HCT116 (cell line): ENCODE results near the gene SDF4. TPM values are rescaled to one million over a fixed set of nuclear protein-coding genes. Genes with fewer than 3 reads are reported as not detected.

ENCODE experiments used
- ATAC-seq: fragments of 200-7000 bp; cut with Tn5 transposase; 2 replicates; pipeline ENCODE4 v1.9.1; 2020; ENCODE audit warnings: mild to moderate bottlenecking, moderate library complexity
- BruUV-seq: library from RNA; stranded (reverse); fragments of 400-500 nt; replicated peaks from 2 replicates; lab custom pipeline; 2021; lab: Mats Ljungman, UMichigan
- CTCF ChIA-PET: fragments of 300-600 bp; sonication (Branson Sonifier 250); formaldehyde crosslinking; loops from one replicate; lab custom pipeline; 2021; ENCODE audit warnings: antibody characterized with exemption; lab: Charles Lee
- POLR2A ChIA-PET: fragments of 300-600, 350-600 bp; sonication (Branson Sonifier 250); formaldehyde crosslinking; loops from one replicate; lab custom pipeline; 2021; ENCODE audit warnings: antibody characterized with exemption; lab: Charles Lee
- RAD21 ChIA-PET, 2 experiments: fragments of 300-600 bp; sonication (Branson Sonifier 250); formaldehyde crosslinking; loops; one replicate each; lab custom pipeline; 2023; ENCODE audit warnings: low total read pairs in 2 of 2; ENCODE audit not compliant: uncharacterized antibody in 2 of 2, unreplicated experiment in 2 of 2, low non-redundant PET in 1 of 2; lab: Charles Lee
- DNase-seq: peaks from one replicate; pipeline ENCODE4 v3.0.0-alpha.2; 2010; ENCODE audit warnings: low read depth, low spot score
- H2AFZ ChIP-seq: fragments of 200-600 bp; shearing (Covaris generic), sonication (generic); 2 replicates; pipeline ENCODE4 v1.6.1; 2017; ENCODE audit warnings: low read depth, mixed run types, mixed read lengths, antibody characterized with exemption, low read length; ENCODE audit not compliant: poor library complexity, severe bottlenecking
- H3K27ac ChIP-seq: 2 replicates; pipeline ENCODE4 v1.5.1; 2012; ENCODE audit warnings: low read depth, low read length
- H3K27me3 ChIP-seq: fragments of 200-600 bp; sonication (generic); 2 replicates; pipeline ENCODE4 v1.6.1; 2016; ENCODE audit warnings: mixed run types, low read length, mixed read lengths; ENCODE audit not compliant: insufficient read depth
- H3K36me3 ChIP-seq, 2 experiments: fragments of 200-500 bp in 1 of 2; fragments of 200-600 bp in 1 of 2; sonication (Bioruptor generic) in 1 of 2; sonication (generic) in 1 of 2; 2 replicates each; pipeline versions ENCODE4 v1.5.1 to v1.6.1; 2014 to 2016; ENCODE audit warnings: low read length in 2 of 2, inconsistent platforms in 1 of 2, mixed read lengths in 1 of 2, mixed run types in 1 of 2; ENCODE audit not compliant: insufficient read depth in 2 of 2, control insufficient read depth in 1 of 2
- H3K4me1 ChIP-seq, 2 experiments: fragments of 200-600 bp in 1 of 2; sonication (generic) in 1 of 2; 2 replicates each; pipeline versions ENCODE4 v1.5.1 to v1.6.1; 2012 to 2017; ENCODE audit warnings: low read length in 2 of 2, inconsistent platforms in 1 of 2, mild to moderate bottlenecking in 1 of 2, mixed read lengths in 1 of 2, mixed run types in 1 of 2, moderate library complexity in 1 of 2; ENCODE audit not compliant: insufficient read depth in 2 of 2, control insufficient read depth in 1 of 2
- H3K4me2 ChIP-seq: fragments of 200-600 bp; sonication (generic); 2 replicates; pipeline ENCODE4 v1.6.1; 2017; ENCODE audit warnings: mixed run types, low read length, mixed read lengths
- H3K4me3 ChIP-seq, 2 experiments: fragments of 200-600 bp in 1 of 2; sonication (generic) in 1 of 2; replicated peaks in 1 of 2; 2 replicates each; pipeline ENCODE4 v1.5.1; 2011 to 2016; ENCODE audit warnings: low read length in 2 of 2, control low read depth in 1 of 2, low read depth in 1 of 2, mild to moderate bottlenecking in 1 of 2, mixed read lengths in 1 of 2, mixed run types in 1 of 2
- H3K79me2 ChIP-seq: fragments of 200-600 bp; sonication (generic); 2 replicates; pipeline ENCODE4 v1.6.1; 2017; ENCODE audit warnings: mild to moderate bottlenecking, mixed run types, low read length, moderate library complexity, mixed read lengths; ENCODE audit not compliant: insufficient read depth
- H3K9ac ChIP-seq: fragments of 200-600 bp; sonication (generic); 2 replicates; pipeline ENCODE4 v1.6.1; 2016; ENCODE audit warnings: low read length, mixed read lengths
- H3K9me2 ChIP-seq: fragments of 200-600 bp; sonication (generic), shearing (Covaris generic); 2 replicates; pipeline ENCODE4 v1.6.1; 2017; ENCODE audit warnings: mixed run types, mild to moderate bottlenecking, moderate library complexity; ENCODE audit not compliant: insufficient read depth
- H3K9me3 ChIP-seq, 2 experiments: fragments of 200-500 bp in 1 of 2; fragments of 200-600 bp in 1 of 2; sonication (Bioruptor generic) in 1 of 2; sonication (generic) in 1 of 2; 2 replicates each; pipeline ENCODE4 v1.6.1; 2014 to 2017; ENCODE audit warnings: low read length in 2 of 2, mixed read lengths in 2 of 2, inconsistent platforms in 1 of 2, low read depth in 1 of 2, mild to moderate bottlenecking in 1 of 2, mixed run types in 1 of 2, moderate library complexity in 1 of 2; ENCODE audit not compliant: control insufficient read depth in 1 of 2, insufficient read depth in 1 of 2
- H4K20me1 ChIP-seq: fragments of 200-600 bp; sonication (generic), shearing (Covaris generic); 2 replicates; pipeline ENCODE4 v1.6.1; 2017; ENCODE audit warnings: mixed run types, mild to moderate bottlenecking, moderate library complexity; ENCODE audit not compliant: insufficient read depth
- EGR1 ChIP-seq: IDR thresholded peaks from 2 replicates; pipeline ENCODE4 v1.6.1; 2012; ENCODE audit warnings: low read depth
- FOSL1 ChIP-seq: IDR thresholded peaks from 2 replicates; pipeline ENCODE4 v1.6.1; 2012; ENCODE audit warnings: low read depth
- RAD21 ChIP-seq: IDR thresholded peaks from 2 replicates; pipeline ENCODE4 v1.6.1; 2012; ENCODE audit warnings: low read depth, mild to moderate bottlenecking
- TCF7L2 ChIP-seq: IDR thresholded peaks from 2 replicates; pipeline ENCODE4 v1.7.0; 2011; ENCODE audit warnings: borderline replicate concordance, inconsistent platforms; ENCODE audit not compliant: insufficient read depth, insufficient read length; ENCODE audit errors: extremely low read depth
- intact Hi-C: fragments of 100-400 bp; cut with micrococcal nuclease; formaldehyde crosslinking; loops from 2 replicates; pipeline ENCODE4 v1.10.0; 2022
- total RNA-seq: library from RNA; stranded (reverse); gene quantifications from one replicate; pipeline ENCODE4 v1.2.1, GENCODE V29; 2021; ENCODE audit not compliant: unreplicated experiment
- TF ChIP-seq, protein P1 (sequence below), 3 experiments: fragments of 200-600 bp in 1 of 3; sonication (generic) in 1 of 3; IDR thresholded peaks in 2 of 3; conservative IDR thresholded peaks in 1 of 3; 2 replicates each; pipeline ENCODE4 v1.5.1; 2012 to 2017; ENCODE audit warnings: low read depth in 2 of 3, low read length in 2 of 3, antibody characterized with exemption in 1 of 3, borderline replicate concordance in 1 of 3, control low read depth in 1 of 3, mild to moderate bottlenecking in 1 of 3, mixed read lengths in 1 of 3, mixed run types in 1 of 3, moderate library complexity in 1 of 3; ENCODE audit not compliant: insufficient read depth in 1 of 3
- TF ChIP-seq, protein P2 (sequence below): IDR thresholded peaks from 2 replicates; pipeline ENCODE4 v1.6.1; 2012

Gene SDF4
- total RNA-seq, 1 experiment from 2014 or later, result 133 TPM

DNA sequence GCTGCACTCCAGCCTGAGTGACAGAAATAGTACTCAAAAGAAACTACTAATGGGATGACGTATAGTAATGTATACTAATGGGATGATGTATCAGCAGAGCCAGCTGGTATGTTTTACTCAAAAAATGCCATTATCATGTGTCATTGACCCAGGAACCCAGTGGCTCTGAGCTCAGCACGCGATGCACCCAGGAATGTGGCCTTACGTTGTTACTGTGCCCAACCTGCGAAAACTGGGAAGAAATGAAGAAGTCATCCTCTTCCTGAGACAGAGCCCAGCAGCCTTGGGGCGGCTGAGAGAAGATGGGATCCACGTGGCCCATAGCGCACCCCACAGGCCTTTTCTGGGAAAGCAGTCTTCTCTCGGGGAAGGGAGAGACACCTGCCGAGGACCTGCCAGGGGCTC, 33.1 kb upstream of the SDF4 start:
- Histone ChIP-seq H2AFZ (no peak overlapping the region), H3K4me3 (no peak overlapping the region), H3K27me3 (no peaks in the 10 kb centered on the region), H3K9ac (no peak overlapping the region), H3K27ac (no peak overlapping the region), H3K79me2 (peaks cover 54% of the 10 kb centered on the region), H4K20me1 (no peaks in the 10 kb centered on the region), H3K9me3 (no peaks in the 10 kb centered on the region), H3K9me2 (no peaks in the 10 kb centered on the region), H3K36me3 (peaks cover 19 to 36% of the 10 kb centered on the region in 2 experiments; a peak in 3 of 4 replicates), H3K4me2 (no peak overlapping the region), H3K4me1 (peaks cover 0 to 5% of the 10 kb centered on the region in 2 experiments; a peak in 1 of 4 replicates)
- BruUV-seq, result no TSS peak
- ChIA-PET RAD21 (no interaction called here), CTCF (interaction anchor here (0.6 kb wide), 1 partner anchor 14 kb away, joined by 3 read pairs; no protein-coding TSS in a partner anchor), POLR2A (no interaction called here)
- intact Hi-C loops, result no loop called here
- TF ChIP-seq, protein P1, sequence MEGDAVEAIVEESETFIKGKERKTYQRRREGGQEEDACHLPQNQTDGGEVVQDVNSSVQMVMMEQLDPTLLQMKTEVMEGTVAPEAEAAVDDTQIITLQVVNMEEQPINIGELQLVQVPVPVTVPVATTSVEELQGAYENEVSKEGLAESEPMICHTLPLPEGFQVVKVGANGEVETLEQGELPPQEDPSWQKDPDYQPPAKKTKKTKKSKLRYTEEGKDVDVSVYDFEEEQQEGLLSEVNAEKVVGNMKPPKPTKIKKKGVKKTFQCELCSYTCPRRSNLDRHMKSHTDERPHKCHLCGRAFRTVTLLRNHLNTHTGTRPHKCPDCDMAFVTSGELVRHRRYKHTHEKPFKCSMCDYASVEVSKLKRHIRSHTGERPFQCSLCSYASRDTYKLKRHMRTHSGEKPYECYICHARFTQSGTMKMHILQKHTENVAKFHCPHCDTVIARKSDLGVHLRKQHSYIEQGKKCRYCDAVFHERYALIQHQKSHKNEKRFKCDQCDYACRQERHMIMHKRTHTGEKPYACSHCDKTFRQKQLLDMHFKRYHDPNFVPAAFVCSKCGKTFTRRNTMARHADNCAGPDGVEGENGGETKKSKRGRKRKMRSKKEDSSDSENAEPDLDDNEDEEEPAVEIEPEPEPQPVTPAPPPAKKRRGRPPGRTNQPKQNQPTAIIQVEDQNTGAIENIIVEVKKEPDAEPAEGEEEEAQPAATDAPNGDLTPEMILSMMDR (IDR thresholded peaks at IDR 0.05 in 2 of 3, conservative IDR thresholded peaks at IDR 0.05 in 1 of 3; ENCODE audit: borderline replicate concordance in 1 of 3, insufficient read depth in 1 of 3, low read depth in 2 of 3, low read length in 2 of 3), result peak in 2 of 3 experiments; percentile 38 to 53; a peak in 3 of 6 replicates
- no peak for TF ChIP-seq EGR1
- no peak for TF ChIP-seq RAD21
- TF ChIP-seq TCF7L2, result no peak
- DNase-seq (no peak), ATAC-seq (peak; percentile 59)

DNA sequence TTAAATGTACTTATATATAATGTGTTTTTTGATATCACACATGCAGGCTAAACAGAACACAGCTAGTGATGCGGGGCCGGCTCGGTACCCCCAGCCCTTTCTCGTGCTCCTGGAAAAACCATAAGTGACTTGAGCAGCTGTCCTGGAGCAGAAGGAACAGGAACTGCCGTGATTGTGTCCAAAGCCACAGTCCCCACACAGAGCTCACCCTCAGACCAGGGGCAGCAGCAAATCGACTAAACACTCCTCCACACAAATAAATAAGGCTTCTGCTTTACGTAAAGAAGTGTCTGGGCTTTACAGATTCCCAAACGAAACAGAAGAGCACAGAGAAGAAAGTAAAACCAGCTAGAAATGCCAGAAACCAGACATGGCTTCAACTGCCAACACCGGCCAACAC, 32.2 kb upstream of the SDF4 start:
- Histone ChIP-seq H3K9me2 (no peaks in the 10 kb centered on the region), H3K4me1 (peaks cover 0 to 5% of the 10 kb centered on the region in 2 experiments; a peak in 1 of 4 replicates), H3K9me3 (no peaks in the 10 kb centered on the region), H3K27ac (no peak overlapping the region), H3K4me2 (no peak overlapping the region), H3K79me2 (peaks cover 50% of the 10 kb centered on the region), H3K9ac (no peak overlapping the region), H4K20me1 (no peaks in the 10 kb centered on the region), H3K36me3 (peaks cover 21 to 39% of the 10 kb centered on the region in 2 experiments; a peak in 3 of 4 replicates), H3K4me3 (no peak overlapping the region), H2AFZ (no peak overlapping the region), H3K27me3 (no peaks in the 10 kb centered on the region)
- ChIA-PET CTCF (no interaction called here), POLR2A (no interaction called here), RAD21 (no interaction called here)
- TF ChIP-seq, protein P2, sequence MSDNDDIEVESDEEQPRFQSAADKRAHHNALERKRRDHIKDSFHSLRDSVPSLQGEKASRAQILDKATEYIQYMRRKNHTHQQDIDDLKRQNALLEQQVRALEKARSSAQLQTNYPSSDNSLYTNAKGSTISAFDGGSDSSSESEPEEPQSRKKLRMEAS, result no peak
- TF ChIP-seq FOSL1, result no peak
- DNase-seq (no peak), ATAC-seq (no peak)
- BruUV-seq, result no TSS peak
- intact Hi-C loops, result no loop called here
